ENCODE measurements around the gene XKR7.
"Not testable (repeated sequence)": the region's sequence is repeated elsewhere in the genome, so short reads cannot be mapped to it uniquely, and the experiment has no call there.

XKR7 gene, protein sequence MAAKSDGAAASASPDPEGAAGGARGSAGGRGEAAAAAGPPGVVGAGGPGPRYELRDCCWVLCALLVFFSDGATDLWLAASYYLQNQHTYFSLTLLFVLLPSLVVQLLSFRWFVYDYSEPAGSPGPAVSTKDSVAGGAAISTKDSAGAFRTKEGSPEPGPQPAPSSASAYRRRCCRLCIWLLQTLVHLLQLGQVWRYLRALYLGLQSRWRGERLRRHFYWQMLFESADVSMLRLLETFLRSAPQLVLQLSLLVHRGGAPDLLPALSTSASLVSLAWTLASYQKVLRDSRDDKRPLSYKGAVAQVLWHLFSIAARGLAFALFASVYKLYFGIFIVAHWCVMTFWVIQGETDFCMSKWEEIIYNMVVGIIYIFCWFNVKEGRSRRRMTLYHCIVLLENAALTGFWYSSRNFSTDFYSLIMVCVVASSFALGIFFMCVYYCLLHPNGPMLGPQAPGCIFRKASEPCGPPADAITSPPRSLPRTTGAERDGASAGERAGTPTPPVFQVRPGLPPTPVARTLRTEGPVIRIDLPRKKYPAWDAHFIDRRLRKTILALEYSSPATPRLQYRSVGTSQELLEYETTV

DNA sequence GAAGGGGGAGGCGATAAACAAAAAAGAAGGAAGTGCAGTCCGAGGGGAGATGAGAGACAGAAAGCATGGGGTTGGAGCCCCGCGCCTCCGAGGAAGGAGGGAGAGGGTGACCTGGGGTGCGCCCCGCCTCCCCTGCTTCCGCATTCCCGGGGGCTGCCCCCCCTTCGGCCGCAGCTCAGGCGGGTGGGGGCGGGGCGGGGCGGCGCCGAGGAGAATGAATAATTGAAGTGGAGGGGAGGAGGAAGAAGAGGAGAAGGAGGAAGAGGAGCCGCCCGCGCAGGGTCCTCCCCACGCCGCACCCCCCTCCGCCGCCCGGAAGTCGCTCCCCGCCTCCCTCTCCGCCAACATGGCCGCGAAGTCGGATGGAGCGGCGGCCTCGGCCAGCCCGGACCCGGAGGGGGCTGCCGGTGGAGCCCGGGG, at the start of gene XKR7:
XKR7 (plus strand) TSS at position 322 of the 420 bp plus-strand sequence; CDS start at position 347, 25 bp downstream.
- DNase-seq, result peak; percentile 43

DNA sequence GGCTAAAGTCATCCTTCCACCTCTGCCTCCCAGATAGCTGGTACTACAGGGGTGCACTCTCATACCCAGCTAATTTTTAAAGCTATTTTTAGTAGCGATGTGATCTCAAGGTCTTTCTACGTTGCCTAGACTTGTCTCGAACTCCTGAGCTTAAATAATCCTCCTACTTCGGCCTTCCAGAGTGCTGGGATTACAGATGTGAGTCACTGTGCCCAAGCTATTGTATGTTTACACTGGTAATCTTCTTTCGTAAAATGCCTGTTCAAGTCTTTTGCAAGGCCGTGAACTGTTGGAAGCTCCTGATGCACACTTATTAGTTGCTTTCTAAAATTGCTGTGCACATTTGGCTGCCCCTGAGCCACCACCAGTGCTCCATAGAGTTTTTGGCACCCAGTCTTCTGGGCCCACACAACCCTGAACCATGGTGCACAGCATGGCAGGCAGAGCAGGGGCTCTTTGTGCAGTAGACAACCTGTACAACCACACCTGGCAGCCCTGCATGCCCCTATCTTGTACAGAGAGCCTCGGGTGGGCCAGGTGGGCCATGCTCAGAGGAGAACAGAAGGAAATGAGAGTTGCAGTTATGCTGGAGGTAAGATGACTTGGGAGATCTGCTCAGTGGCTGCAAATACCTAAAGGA, 49.4 kb upstream of the XKR7 start:
- no peak for DNase-seq

GRCh38 chr20:31919410-31920155, 48.4 kb upstream of the XKR7 start:
- DNase-seq, result no peak

DNA sequence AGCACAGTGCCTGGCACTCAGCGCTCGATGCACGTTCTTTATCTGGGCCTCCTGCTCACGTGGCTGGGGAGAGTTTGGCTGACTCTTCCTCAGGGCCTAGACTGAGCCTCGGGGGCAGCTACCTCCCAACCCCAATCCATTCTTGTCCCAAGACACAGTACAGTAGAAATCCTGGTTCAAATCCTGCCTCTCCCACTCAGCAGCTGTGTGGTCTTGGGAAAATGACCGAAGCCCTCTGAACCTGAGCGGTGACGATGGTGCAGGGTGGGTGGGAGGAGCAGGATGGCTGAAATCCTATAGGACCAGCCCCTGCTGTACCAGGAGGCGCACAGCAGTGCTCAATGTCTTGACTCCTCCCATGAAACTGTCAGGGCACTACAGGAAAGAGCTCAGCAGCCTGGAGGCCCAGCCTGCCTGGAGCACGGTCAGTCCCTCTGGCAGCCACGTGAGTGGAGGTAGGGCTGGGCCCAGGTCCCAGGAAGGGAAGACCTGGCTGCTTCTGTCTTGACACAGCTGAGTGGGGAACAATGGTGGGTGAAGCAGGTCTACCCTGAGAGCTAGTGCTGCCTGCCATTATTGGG, 47.6 kb upstream of the XKR7 start:
- DNase-seq, result no peak

DNA sequence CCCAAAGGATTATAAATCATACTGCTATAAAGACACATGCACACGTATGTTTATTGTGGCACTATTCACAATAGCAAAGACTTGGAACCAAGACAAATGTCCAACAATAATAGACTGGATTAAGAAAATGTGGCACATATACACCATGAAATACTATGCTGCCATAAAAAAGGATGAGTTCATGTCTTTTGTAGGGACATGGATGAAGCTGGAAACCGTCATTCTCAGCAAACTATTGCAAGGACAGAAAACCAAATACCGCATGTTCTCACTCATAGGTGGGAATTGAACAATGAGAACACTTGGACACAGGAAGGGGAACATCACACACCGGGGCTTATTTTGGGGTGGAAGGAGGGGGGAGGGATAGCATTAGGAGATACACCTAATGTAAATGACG, 46.5 kb upstream of the XKR7 start:
- not testable (repeated sequence) for DNase-seq

DNA sequence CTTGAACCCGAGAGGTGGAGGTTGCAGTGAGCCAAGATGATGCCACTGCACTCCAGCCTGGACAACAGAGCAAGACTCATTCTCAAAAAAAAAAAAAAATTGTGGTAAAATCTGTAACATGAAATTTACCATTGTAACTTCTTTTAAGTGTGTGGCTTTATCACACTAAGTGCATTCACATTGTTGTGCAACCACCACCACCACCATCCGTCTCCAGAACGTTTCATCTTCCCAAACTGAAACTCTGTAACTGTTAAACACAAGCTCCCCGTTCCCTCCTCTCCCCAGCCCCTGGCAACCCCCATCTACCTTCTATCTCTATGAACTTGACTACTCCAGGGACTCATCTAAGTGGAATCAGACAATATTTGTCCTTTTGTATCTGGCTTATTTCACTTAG, 45.8 kb upstream of the XKR7 start:
- DNase-seq, result no peak

DNA sequence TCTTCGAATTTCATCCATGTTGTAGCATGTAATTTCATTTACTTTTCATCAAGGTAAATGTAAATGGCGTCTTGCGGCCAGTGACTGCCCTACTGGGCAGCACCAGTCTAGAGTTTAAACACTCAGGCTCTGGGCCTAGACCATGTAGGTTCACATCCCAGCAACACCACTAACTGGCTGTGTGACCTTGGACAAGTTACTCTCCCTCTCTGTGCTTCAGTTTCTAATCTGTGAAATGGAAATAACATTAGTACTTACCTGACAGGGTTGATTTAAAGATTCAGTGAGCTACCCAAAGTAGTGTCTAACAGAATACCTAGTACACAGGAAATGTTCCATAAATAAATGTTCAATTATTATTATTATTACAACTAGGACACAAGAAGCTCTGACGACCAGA, 45.4 kb upstream of the XKR7 start:
- DNase-seq, result no peak

DNA sequence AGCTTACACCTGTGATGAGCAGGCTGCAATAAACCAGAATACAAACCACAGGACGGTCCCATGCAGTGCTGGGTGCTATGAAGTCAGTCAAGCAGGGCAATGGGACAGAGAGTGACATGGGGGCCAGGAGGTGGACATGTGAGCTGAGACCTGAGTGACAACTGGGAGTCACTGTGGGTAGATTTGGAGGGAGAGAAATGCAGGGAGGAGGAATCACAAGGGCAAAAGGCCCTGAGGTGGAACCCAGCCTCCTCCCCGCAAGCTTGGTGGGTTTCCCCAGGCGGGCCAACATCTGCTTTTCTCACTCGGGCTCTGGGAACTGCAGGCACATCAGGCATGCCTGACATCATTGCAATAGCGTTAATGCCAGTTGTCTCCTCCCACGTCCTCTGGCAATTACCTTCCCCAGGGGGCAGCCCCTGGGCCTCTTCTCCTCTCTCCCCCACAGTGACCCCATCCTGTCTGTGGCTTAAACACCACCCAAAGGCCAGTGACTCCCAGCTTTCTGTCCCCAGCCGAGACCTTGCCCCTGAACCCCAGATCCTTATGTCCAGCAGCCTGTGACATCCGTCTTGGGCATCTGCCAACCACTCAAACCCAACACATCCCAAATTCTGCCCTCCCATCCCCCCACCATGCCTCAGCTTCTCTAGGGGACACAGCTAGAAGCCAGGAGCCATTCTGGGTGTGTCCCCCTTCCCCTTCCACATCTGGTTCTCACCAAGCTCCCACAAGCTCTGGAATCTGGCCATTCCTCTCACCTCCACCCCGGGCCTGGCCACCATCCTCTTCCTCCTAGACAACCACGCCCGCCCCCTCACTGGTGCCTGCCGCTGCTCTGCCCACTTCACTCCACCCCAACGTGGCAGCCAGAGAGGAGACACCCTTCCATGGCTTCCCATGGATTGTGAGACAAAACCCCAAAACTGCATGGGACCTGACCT, 44.3 kb upstream of the XKR7 start:
- no peak for DNase-seq

- no peak for DNase-seq
Measured at GRCh38 chr20:31924561-31924960, 43.4 kb upstream of the XKR7 start.

DNA sequence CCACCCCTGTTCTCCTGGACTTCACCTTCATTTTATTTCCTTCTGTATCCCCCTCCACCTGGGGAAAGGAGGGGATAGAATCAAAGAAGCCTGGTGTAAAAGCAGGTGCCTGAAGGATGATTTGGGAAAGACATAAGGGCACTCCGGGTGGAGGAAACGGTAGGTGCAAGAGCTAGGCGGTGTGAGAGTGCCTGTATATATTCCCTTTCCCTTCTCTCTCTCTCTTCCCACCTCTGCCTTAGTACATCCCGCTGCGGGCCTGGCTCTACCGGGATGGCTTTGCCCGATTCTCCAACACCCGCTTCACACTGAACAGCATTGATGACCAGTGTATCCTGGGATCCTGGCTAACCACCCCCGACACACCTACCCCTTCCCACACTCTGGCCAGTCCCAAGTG, 42.3 kb upstream of the XKR7 start:
- no peak for DNase-seq

- no peak for DNase-seq
Measured at GRCh38 chr20:31926493-31926892, 41.5 kb upstream of the XKR7 start.

- DNase-seq, result no peak
Measured at GRCh38 chr20:31927627-31928159, 40.3 kb upstream of the XKR7 start.

DNA sequence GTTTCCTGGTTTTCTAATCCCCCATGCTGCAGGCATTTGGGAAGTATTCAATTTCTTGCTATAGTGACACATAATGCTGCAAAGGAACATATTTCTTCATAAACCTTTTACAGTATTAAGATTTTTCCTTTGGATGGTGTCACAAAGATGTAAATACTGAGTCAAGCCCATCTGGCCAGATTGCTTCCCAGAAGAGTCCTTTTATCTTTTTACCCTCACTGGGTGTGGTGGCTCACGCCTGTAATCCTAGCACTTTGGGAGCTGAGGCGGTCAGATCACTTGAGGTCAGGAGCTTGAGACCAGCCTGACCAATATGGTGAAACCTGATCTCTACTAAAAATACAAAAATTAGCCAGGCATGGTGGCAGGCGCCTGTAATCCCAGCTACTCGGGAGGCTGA, 38.3 kb upstream of the XKR7 start:
- DNase-seq, result not testable (repeated sequence)

GRCh38 chr20:31930779-31931178, 37.2 kb upstream of the XKR7 start:
- DNase-seq, result no peak

DNA sequence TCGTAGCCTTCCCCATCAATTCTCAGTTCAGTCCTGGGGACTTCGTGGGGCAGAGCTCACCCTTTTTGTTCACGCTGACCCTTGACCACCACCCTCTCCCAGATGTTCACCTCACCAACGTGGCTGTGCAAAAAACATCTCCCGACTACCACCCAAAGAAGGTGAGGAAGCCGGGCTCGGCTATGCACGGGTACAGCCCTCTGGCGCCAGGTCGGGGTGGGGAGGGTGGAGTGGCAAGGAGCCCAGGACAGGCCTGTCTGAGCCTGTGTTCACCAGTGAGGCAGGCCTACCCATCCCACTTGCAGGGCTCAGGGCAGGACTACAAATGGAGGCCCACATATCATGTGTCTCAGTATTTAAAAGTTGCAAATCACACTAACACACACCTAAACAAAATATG, 34.3 kb upstream of the XKR7 start:
- DNase-seq, result no peak

- no peak for DNase-seq
Measured at GRCh38 chr20:31934491-31934890, 33.5 kb upstream of the XKR7 start.

GRCh38 chr20:31934968-31935764, 32.8 kb upstream of the XKR7 start:
- no peak for DNase-seq

GRCh38 chr20:31936420-31936819, 31.5 kb upstream of the XKR7 start:
- no peak for DNase-seq

GRCh38 chr20:31937820-31938219, 30.1 kb upstream of the XKR7 start:
- no peak for DNase-seq

- no peak for DNase-seq
Measured at GRCh38 chr20:31939661-31940060, 28.3 kb upstream of the XKR7 start.

GRCh38 chr20:31943052-31943471, 24.9 kb upstream of the XKR7 start:
- no peak for DNase-seq
